ENCODE results near the gene RESF1.

GRCh38 chr12:31965090-31965489, 5.9 kb downstream of the RESF1 start:
- TF ChIP-seq SIN3A (IDR thresholded peaks at IDR 0.05; ENCODE audit: low read depth) (no peak), POLR2A (IDR thresholded peaks at IDR 0.05; ENCODE audit: borderline replicate concordance, extremely low read depth, insufficient read depth, insufficient read length) (no peak), CTCF (IDR thresholded peaks at IDR 0.05 in 2 of 3, conservative IDR thresholded peaks at IDR 0.05 in 1 of 3; ENCODE audit: borderline replicate concordance in 1 of 3, insufficient read depth in 1 of 3, low read depth in 2 of 3, low read length in 2 of 3) (no peak), ZNF274 (IDR thresholded peaks at IDR 0.05; ENCODE audit: low read depth, low read length) (no peak), CBX3 (IDR thresholded peaks at IDR 0.05; ENCODE audit: low read depth) (no peak), RAD21 (IDR thresholded peaks at IDR 0.05; ENCODE audit: low read depth) (no peak), POLR2AphosphoS5 (IDR thresholded peaks at IDR 0.05; ENCODE audit: low read depth, low read length) (no peak), SP1 (IDR thresholded peaks at IDR 0.05; ENCODE audit: low read depth) (no peak), CEBPB (IDR thresholded peaks at IDR 0.05; ENCODE audit: low read depth) (no peak), MAX (IDR thresholded peaks at IDR 0.05) (no peak), YY1 (IDR thresholded peaks at IDR 0.05; ENCODE audit: extremely low read depth, insufficient replicate concordance, low read depth, low read length) (no peak), TCF7L2 (IDR thresholded peaks at IDR 0.05; ENCODE audit: borderline replicate concordance, extremely low read depth, insufficient read depth, insufficient read length) (no peak)
- TF ChIP-seq, protein P1, sequence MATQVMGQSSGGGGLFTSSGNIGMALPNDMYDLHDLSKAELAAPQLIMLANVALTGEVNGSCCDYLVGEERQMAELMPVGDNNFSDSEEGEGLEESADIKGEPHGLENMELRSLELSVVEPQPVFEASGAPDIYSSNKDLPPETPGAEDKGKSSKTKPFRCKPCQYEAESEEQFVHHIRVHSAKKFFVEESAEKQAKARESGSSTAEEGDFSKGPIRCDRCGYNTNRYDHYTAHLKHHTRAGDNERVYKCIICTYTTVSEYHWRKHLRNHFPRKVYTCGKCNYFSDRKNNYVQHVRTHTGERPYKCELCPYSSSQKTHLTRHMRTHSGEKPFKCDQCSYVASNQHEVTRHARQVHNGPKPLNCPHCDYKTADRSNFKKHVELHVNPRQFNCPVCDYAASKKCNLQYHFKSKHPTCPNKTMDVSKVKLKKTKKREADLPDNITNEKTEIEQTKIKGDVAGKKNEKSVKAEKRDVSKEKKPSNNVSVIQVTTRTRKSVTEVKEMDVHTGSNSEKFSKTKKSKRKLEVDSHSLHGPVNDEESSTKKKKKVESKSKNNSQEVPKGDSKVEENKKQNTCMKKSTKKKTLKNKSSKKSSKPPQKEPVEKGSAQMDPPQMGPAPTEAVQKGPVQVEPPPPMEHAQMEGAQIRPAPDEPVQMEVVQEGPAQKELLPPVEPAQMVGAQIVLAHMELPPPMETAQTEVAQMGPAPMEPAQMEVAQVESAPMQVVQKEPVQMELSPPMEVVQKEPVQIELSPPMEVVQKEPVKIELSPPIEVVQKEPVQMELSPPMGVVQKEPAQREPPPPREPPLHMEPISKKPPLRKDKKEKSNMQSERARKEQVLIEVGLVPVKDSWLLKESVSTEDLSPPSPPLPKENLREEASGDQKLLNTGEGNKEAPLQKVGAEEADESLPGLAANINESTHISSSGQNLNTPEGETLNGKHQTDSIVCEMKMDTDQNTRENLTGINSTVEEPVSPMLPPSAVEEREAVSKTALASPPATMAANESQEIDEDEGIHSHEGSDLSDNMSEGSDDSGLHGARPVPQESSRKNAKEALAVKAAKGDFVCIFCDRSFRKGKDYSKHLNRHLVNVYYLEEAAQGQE (IDR thresholded peaks at IDR 0.05; ENCODE audit: low read depth) = no peak

All from HCT116 (cell line).